KMS-11 (cell line): ENCODE data around the gene CDC42BPB.

Source experiments
- H2AFZ ChIP-seq: fragments of 200-600 bp; sonication (generic); 2 replicates; pipeline ENCODE4 v1.6.1; 2016; ENCODE audit warnings: antibody characterized with exemption, mixed run types, low read depth
- H3K27ac ChIP-seq: fragments of 200-600 bp; sonication (generic); 2 replicates; pipeline ENCODE4 v1.6.1; 2016; ENCODE audit warnings: mild to moderate bottlenecking, mixed run types
- H3K27me3 ChIP-seq: fragments of 200-600 bp; sonication (generic); 2 replicates; pipeline ENCODE4 v1.6.1; 2017; ENCODE audit warnings: mild to moderate bottlenecking, low read depth, mixed run types, moderate library complexity; ENCODE audit not compliant: insufficient read depth
- H3K36me3 ChIP-seq: fragments of 200-600 bp; sonication (generic); 2 replicates; pipeline ENCODE4 v1.6.1; 2017; ENCODE audit warnings: mild to moderate bottlenecking, mixed run types; ENCODE audit not compliant: insufficient read depth
- H3K4me1 ChIP-seq: fragments of 200-600 bp; sonication (generic); 2 replicates; pipeline ENCODE4 v1.6.1; 2016; ENCODE audit warnings: mild to moderate bottlenecking, low read depth, mixed run types; ENCODE audit not compliant: poor library complexity, severe bottlenecking
- H3K4me2 ChIP-seq: fragments of 200-600 bp; sonication (generic); 2 replicates; pipeline ENCODE4 v1.7.0; 2016; ENCODE audit warnings: mild to moderate bottlenecking, mixed run types
- H3K4me3 ChIP-seq: fragments of 200-600 bp; sonication (generic); IDR thresholded peaks from 2 replicates; pipeline ENCODE4 v1.6.1; 2017; ENCODE audit warnings: low read depth, low read length, mixed read lengths; ENCODE audit not compliant: insufficient read depth
- H3K79me2 ChIP-seq: fragments of 200-600 bp; sonication (generic); 2 replicates; pipeline ENCODE4 v1.6.1; 2016; ENCODE audit warnings: low read depth, mixed run types; ENCODE audit not compliant: insufficient read depth
- H3K9ac ChIP-seq: fragments of 200-600 bp; sonication (generic); 2 replicates; pipeline ENCODE4 v1.6.1; 2016; ENCODE audit warnings: mild to moderate bottlenecking, mixed run types
- H4K20me1 ChIP-seq: fragments of 200-600 bp; sonication (generic); 2 replicates; pipeline ENCODE4 v1.6.1; 2016; ENCODE audit warnings: mild to moderate bottlenecking, mixed run types; ENCODE audit not compliant: insufficient read depth
- TF ChIP-seq, protein P1 (sequence below): fragments of 200-600 bp; sonication (generic); conservative IDR thresholded peaks from 2 replicates; pipeline ENCODE4 v1.6.1; 2017; ENCODE audit warnings: low read depth, mild to moderate bottlenecking, antibody characterized with exemption, low read length, moderate library complexity, mixed read lengths

Gene CDC42BPB

DNA sequence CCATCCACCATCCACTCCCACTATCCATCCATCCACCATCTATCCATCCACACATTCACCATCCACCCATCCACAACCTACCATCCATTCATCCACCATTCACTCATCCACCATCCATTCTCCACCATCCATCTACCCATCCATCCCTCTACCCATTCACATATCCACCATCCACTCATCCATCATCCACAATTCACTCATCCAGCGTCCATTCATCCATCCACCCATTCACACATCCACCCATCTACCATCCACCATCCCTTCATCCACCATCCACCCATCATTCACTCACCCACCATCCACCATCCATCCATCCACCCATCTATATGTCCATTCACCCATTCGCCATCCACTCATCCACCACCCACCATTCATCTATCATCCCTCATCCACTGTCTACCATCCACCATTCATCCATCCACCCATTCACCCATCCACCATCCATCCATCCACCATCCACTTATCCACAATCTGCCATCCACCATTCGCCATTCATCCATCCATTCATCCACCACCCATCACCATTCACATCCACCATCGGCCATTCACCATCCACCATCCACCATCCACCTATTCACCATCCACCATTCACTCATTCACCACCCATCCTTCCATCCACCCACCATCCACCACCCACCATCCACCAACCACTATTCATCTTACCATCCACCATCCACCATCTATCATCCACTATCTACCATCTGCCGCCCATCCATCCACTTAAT, 136.9 kb downstream of the CDC42BPB start:
- Histone ChIP-seq H3K27me3 (no peaks in the 10 kb centered on the region), H3K4me2 (no peak overlapping the region), H3K79me2 (no peaks in the 10 kb centered on the region), H3K4me1 (peaks cover 8% of the 10 kb centered on the region), H2AFZ (no peak overlapping the region), H3K9ac (no peak overlapping the region), H3K4me3 (no peak overlapping the region), H4K20me1 (no peaks in the 10 kb centered on the region), H3K27ac (no peak overlapping the region), H3K36me3 (no peaks in the 10 kb centered on the region)
- TF ChIP-seq, protein P1, sequence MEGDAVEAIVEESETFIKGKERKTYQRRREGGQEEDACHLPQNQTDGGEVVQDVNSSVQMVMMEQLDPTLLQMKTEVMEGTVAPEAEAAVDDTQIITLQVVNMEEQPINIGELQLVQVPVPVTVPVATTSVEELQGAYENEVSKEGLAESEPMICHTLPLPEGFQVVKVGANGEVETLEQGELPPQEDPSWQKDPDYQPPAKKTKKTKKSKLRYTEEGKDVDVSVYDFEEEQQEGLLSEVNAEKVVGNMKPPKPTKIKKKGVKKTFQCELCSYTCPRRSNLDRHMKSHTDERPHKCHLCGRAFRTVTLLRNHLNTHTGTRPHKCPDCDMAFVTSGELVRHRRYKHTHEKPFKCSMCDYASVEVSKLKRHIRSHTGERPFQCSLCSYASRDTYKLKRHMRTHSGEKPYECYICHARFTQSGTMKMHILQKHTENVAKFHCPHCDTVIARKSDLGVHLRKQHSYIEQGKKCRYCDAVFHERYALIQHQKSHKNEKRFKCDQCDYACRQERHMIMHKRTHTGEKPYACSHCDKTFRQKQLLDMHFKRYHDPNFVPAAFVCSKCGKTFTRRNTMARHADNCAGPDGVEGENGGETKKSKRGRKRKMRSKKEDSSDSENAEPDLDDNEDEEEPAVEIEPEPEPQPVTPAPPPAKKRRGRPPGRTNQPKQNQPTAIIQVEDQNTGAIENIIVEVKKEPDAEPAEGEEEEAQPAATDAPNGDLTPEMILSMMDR: no peak

DNA sequence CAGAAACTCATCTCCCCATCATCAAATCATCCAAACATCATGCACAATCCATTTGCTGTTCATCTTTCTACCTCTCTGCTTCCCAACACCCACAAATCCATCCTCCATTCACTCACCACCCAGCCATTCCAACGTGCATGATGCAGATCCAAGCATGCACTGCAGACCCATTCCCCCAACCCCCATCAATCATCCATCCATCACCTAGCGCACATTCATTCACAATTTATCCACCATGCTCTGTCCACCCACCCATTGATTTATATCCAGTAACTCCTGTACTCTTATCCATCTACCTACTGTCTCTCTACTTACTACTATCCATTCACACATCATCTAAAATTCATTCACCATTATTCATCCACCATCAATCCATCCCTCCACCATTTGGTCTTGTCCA, 138.9 kb downstream of the CDC42BPB start:
- TF ChIP-seq, protein P1: no peak

DNA sequence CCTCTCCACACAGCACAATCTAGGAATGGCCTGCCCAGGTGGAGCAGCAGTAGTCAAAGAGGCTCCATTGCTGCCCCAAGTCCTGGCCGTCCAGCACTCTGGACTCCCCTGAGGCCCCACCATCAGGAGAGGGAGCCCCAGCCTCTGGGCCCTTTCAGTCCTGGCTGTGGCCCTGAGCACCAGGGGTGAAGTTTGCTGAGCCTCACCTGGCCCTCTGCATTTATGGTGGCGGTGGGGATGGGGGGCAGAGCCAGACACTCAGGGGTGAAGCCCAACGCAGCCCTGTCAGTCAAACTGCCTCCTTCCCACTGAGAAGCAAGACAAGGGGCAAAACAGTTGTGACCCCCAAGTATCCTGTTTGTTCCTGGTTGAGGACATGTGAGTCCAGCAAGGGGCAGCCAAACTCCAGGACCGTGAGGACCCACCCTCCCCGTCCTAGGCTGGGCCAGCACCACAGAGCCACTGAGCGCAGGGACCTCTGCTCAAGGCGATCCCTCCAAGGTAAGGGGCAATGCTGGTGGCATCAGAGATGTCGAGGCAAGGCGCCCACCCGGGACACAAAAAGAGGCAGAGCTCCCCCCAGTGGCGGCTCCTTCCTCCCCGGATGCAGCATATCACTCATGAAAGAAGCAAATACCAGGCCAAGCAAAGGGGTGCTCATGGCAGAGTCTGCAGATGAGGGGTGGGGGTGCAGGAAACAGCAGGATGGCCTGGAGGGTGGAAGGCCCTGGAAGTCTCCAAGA, 139.7 kb downstream of the CDC42BPB start:
- Histone ChIP-seq H4K20me1 (no peaks in the 10 kb centered on the region), H3K4me1 (peaks cover 12% of the 10 kb centered on the region), H3K9ac (no peak overlapping the region), H3K36me3 (no peaks in the 10 kb centered on the region), H2AFZ (no peak overlapping the region), H3K27me3 (no peaks in the 10 kb centered on the region), H3K79me2 (no peaks in the 10 kb centered on the region), H3K4me2 (no peak overlapping the region), H3K4me3 (no peak overlapping the region), H3K27ac (no peak overlapping the region)
- TF ChIP-seq, protein P1: peak; percentile 67; the same call in 1 of the 2 replicates

More for the DNA sequence above, 138.9 kb downstream of the CDC42BPB start:
- H3K9ac ChIP-seq: no peak overlapping the region
- no peak overlapping the region for H2AFZ ChIP-seq
- H3K27ac ChIP-seq: no peak overlapping the region
- no peaks in the 10 kb centered on the region for H3K79me2 ChIP-seq
- H4K20me1 ChIP-seq: no peaks in the 10 kb centered on the region
- no peak overlapping the region for H3K4me2 ChIP-seq
- H3K4me3 ChIP-seq: no peak overlapping the region
- no peaks in the 10 kb centered on the region for H3K36me3 ChIP-seq
- H3K27me3 ChIP-seq: no peaks in the 10 kb centered on the region
- peaks cover 12% of the 10 kb centered on the region for H3K4me1 ChIP-seq

DNA sequence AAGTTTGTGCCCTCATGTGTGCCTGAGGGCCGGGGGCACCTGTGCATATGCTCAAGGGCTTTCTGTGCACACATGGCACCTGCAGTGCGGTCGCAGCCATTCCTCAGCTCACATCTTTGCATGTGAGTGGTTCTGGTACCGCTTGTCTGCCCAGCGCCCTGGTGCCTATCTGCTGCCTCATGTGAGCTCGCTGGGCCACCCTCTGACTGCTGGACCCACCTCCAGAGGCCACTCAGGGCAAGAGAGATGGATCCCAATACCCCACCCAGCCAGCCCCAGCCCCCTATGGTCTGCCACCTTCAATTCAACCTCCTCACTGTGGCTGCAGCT, 140.3 kb downstream of the CDC42BPB start:
- Histone ChIP-seq H3K27me3 (no peaks in the 10 kb centered on the region), H3K4me1 (peaks cover 12% of the 10 kb centered on the region), H3K79me2 (no peaks in the 10 kb centered on the region), H3K4me2 (no peak overlapping the region), H3K9ac (no peak overlapping the region), H4K20me1 (no peaks in the 10 kb centered on the region), H3K4me3 (no peak overlapping the region), H2AFZ (no peak overlapping the region), H3K27ac (no peak overlapping the region), H3K36me3 (no peaks in the 10 kb centered on the region)
- TF ChIP-seq, protein P1: no peak
